Natural killer cell (primary cell): Measurements from ENCODE around the gene INPP4A. TPM values are rescaled to one million over a fixed set of nuclear protein-coding genes. Genes with fewer than 3 reads are reported as not detected.

ENCODE experiments used
- ATAC-seq, 3 donors: fragments of 150-1000 bp in 2 of 3; fragments of 200-7000 bp in 1 of 3; cut with Tn5 transposase; 1 replicate in 1 of 3; 2 replicates in 2 of 3; pipeline ENCODE4 v1.10.0; 2021; ENCODE audit warnings: mild to moderate bottlenecking in 2 of 3, moderate library complexity in 2 of 3
- DNase-seq, 2 donors: peaks; one replicate each; pipeline versions ENCODE4 v3.0.0 to v3.0.0-alpha.2; 2013 to 2021; ENCODE audit warnings: mixed read lengths in 1 of 2
- H3K27ac ChIP-seq: one replicate; pipeline ENCODE4 v1.5.1; 2013; ENCODE audit warnings: mild to moderate bottlenecking, low read length
- H3K27me3 ChIP-seq: one replicate; pipeline ENCODE4 v1.6.1; 2013; ENCODE audit warnings: low read length; ENCODE audit not compliant: control insufficient read depth, insufficient read depth
- H3K36me3 ChIP-seq: one replicate; pipeline ENCODE4 v1.6.1; 2013; ENCODE audit warnings: low read length; ENCODE audit not compliant: control insufficient read depth, insufficient read depth
- H3K4me1 ChIP-seq: one replicate; pipeline ENCODE4 v1.6.1; 2013; ENCODE audit warnings: low read length; ENCODE audit not compliant: control insufficient read depth, insufficient read depth
- H3K4me3 ChIP-seq: one replicate; pipeline ENCODE4 v1.5.1; 2013; ENCODE audit warnings: low read length
- H3K9me3 ChIP-seq: one replicate; pipeline ENCODE4 v1.6.1; 2013; ENCODE audit warnings: low read length; ENCODE audit not compliant: control insufficient read depth, insufficient read depth
- H3K27ac Mint-ChIP-seq, 2 donors: one replicate each; pipeline ENCODE4 v1.8.0; 2022; ENCODE audit warnings: mild to moderate bottlenecking in 2 of 2, mixed read lengths in 2 of 2, moderate library complexity in 1 of 2
- H3K27me3 Mint-ChIP-seq, 2 donors: one replicate each; pipeline ENCODE4 v1.8.0; 2022; ENCODE audit warnings: low read depth in 2 of 2, mixed read lengths in 2 of 2
- H3K36me3 Mint-ChIP-seq: one replicate; pipeline ENCODE4 v1.8.0; 2022; ENCODE audit warnings: mixed read lengths
- H3K4me1 Mint-ChIP-seq, 2 donors: one replicate each; pipeline ENCODE4 v1.8.0; 2022; ENCODE audit warnings: mixed read lengths in 2 of 2
- H3K4me3 Mint-ChIP-seq: one replicate; pipeline ENCODE4 v1.8.0; 2022; ENCODE audit warnings: mild to moderate bottlenecking, moderate library complexity, mixed read lengths
- H3K9me3 Mint-ChIP-seq, 2 donors: one replicate each; pipeline ENCODE4 v1.8.0; 2022; ENCODE audit warnings: mixed read lengths in 2 of 2
- CTCF ChIP-seq: fragments of 200-600 bp; IDR thresholded peaks from one replicate; pipeline ENCODE4 v1.8.0; 2022; ENCODE audit warnings: antibody characterized with exemption
- WGBS: methylation state at CpG from one replicate; pipeline ENCODE4 v1.1.7; 2013; ENCODE audit warnings: missing lambda C conversion rate; ENCODE audit not compliant: insufficient coverage; 5-methylcytosine and 5-hydroxymethylcytosine counted together
- intact Hi-C: fragments of 100-400 bp; cut with micrococcal nuclease; formaldehyde crosslinking; loops from one replicate; pipeline ENCODE4 v1.14.2; 2022
- total RNA-seq, 4 donors: library from RNA; stranded (reverse); fragments of 120-200 nt in 1 of 4; gene quantifications; one replicate each; pipeline versions ENCODE4 v1.2.3 to v1.2.4, GENCODE V29; 2013 to 2022

Gene INPP4A
- total RNA-seq, 3 donors from 2014 or later (not counting 1 experiment from before 2014, with no cell fraction given): 192 to 243 (median 225) TPM

- Mint-ChIP-seq H3K27me3 (no peaks in the 10 kb centered on the region), H3K4me1 (peaks cover 89 to 98% of the 10 kb centered on the region in 2 donors), H3K36me3 (no peaks in the 10 kb centered on the region), H3K27ac (peak overlapping the region; percentile 98 to 99), H3K9me3 (no peaks in the 10 kb centered on the region), H3K4me3 (peak overlapping the region; percentile 79)
- DNase-seq (peak in 1 of 2 donors; percentile 63), ATAC-seq (peak; percentile 45 to 69 (median 52))
- H3K36me3 ChIP-seq: no peaks in the 10 kb centered on the region
- H3K4me3 ChIP-seq: peak overlapping the region; percentile 21
- TF ChIP-seq CTCF: no peak
- H3K9me3 ChIP-seq: no peaks in the 10 kb centered on the region
- 38% methylated on average over 10 of the region's 10 CpGs for WGBS
- peak overlapping the region; percentile 85 for H3K27ac ChIP-seq
- intact Hi-C loops: no loop called here
- H3K4me1 ChIP-seq: peaks cover 95% of the 10 kb centered on the region
- H3K27me3 ChIP-seq: no peaks in the 10 kb centered on the region
Observed at GRCh38 chr2:98473995-98474780, 29.5 kb downstream of the INPP4A start.

GRCh38 chr2:98474979-98475632, 30.4 kb downstream of the INPP4A start:
- WGBS: 92% methylated on average over 4 of the region's 5 CpGs
- H3K36me3 Mint-ChIP-seq: no peaks in the 10 kb centered on the region
- no peaks in the 10 kb centered on the region for H3K27me3 Mint-ChIP-seq
- DNase-seq (no peak), ATAC-seq (no peak)
- no peaks in the 10 kb centered on the region for H3K9me3 Mint-ChIP-seq
- peak overlapping the region; percentile 98 to 99 for H3K27ac Mint-ChIP-seq
- intact Hi-C loops: loop anchor here (5.0 kb wide), 1 partner anchor 63 kb away; no protein-coding TSS in a partner anchor
- Histone ChIP-seq H3K9me3 (no peaks in the 10 kb centered on the region), H3K27me3 (no peaks in the 10 kb centered on the region), H3K4me3 (no peak overlapping the region), H3K36me3 (no peaks in the 10 kb centered on the region), H3K4me1 (peaks cover 95% of the 10 kb centered on the region), H3K27ac (peak overlapping the region; percentile 85)
- H3K4me3 Mint-ChIP-seq: peak overlapping the region; percentile 37
- TF ChIP-seq CTCF: no peak
- peaks cover 92 to 100% of the 10 kb centered on the region in 2 donors for H3K4me1 Mint-ChIP-seq

- H3K9me3 Mint-ChIP-seq: no peaks in the 10 kb centered on the region
- Histone ChIP-seq H3K9me3 (no peaks in the 10 kb centered on the region), H3K4me1 (peaks cover 95% of the 10 kb centered on the region), H3K27me3 (no peaks in the 10 kb centered on the region), H3K27ac (peak overlapping the region; percentile 40), H3K36me3 (no peaks in the 10 kb centered on the region), H3K4me3 (no peak overlapping the region)
- 90% methylated on average over 8 of the region's 9 CpGs for WGBS
- intact Hi-C loops: loop anchor here (5.0 kb wide), 1 partner anchor 64 kb away; no protein-coding TSS in a partner anchor
- no peak overlapping the region for H3K4me3 Mint-ChIP-seq
- TF ChIP-seq CTCF: no peak
- no peak for DNase-seq
- peak overlapping the region; percentile 98 to 99 for H3K27ac Mint-ChIP-seq
- H3K27me3 Mint-ChIP-seq: no peaks in the 10 kb centered on the region
- peaks cover 96 to 100% of the 10 kb centered on the region in 2 donors for H3K4me1 Mint-ChIP-seq
- no peaks in the 10 kb centered on the region for H3K36me3 Mint-ChIP-seq
- no peak for ATAC-seq
Observed at GRCh38 chr2:98476192-98476868, 31.7 kb downstream of the INPP4A start.
